CD4-positive, alpha-beta memory T cell (primary cell): ENCODE results near the gene DDHD1. TPM values are rescaled to one million over a fixed set of nuclear protein-coding genes. Genes with fewer than 3 reads are reported as not detected.

Source experiments
- CTCF ChIA-PET: fragments of 350-600 bp; sonication (Branson Sonifier 250); formaldehyde crosslinking; loops from one replicate; lab custom pipeline; 2021; ENCODE audit warnings: inconsistent platforms; ENCODE audit not compliant: partially characterized antibody; lab: Charles Lee
- POLR2A ChIA-PET: fragments of 350-600 bp; sonication (Branson Sonifier 250); formaldehyde crosslinking; loops from one replicate; lab custom pipeline; 2021; ENCODE audit not compliant: partially characterized antibody; lab: Charles Lee
- DNase-seq, 5 donors: peaks; one replicate each; pipeline versions ENCODE4 v3.0.0 to v3.0.0-alpha.2; 2020 to 2022; ENCODE audit warnings: mixed read lengths in 1 of 5
- H3K27ac ChIP-seq: one replicate; pipeline ENCODE4 v1.7.0; 2013; ENCODE audit warnings: low read depth, low read length
- H3K27me3 ChIP-seq: 2 replicates; pipeline ENCODE4 v1.7.0; 2013; ENCODE audit warnings: mild to moderate bottlenecking, low read length, moderate library complexity; ENCODE audit not compliant: insufficient read depth
- H3K36me3 ChIP-seq: 2 replicates; pipeline ENCODE4 v1.7.0; 2013; ENCODE audit warnings: mild to moderate bottlenecking, low read length, moderate library complexity; ENCODE audit not compliant: insufficient read depth
- H3K4me1 ChIP-seq: 2 replicates; pipeline ENCODE4 v1.7.0; 2013; ENCODE audit warnings: mild to moderate bottlenecking, low read length, moderate library complexity; ENCODE audit not compliant: insufficient read depth
- H3K4me3 ChIP-seq, 2 donors: one replicate each; pipeline ENCODE4 v1.7.0; 2013; ENCODE audit warnings: low read length in 2 of 2, mild to moderate bottlenecking in 1 of 2
- H3K9me3 ChIP-seq, 2 donors: one replicate each; pipeline ENCODE4 v1.7.0; 2013; ENCODE audit warnings: low read length in 2 of 2, control low read depth in 1 of 2; ENCODE audit not compliant: control insufficient read depth in 1 of 2
- H3K27ac Mint-ChIP-seq, 7 donors: one replicate each; pipeline ENCODE4 v1.8.0; 2020 to 2021; ENCODE audit warnings: mixed read lengths in 7 of 7, mild to moderate bottlenecking in 6 of 7, inconsistent platforms in 3 of 7, moderate library complexity in 3 of 7
- H3K27me3 Mint-ChIP-seq, 2 donors: one replicate each; pipeline ENCODE4 v1.8.0; 2020 to 2021; ENCODE audit warnings: mixed read lengths in 2 of 2
- H3K36me3 Mint-ChIP-seq, 2 donors: one replicate each; pipeline ENCODE4 v1.8.0; 2020 to 2021; ENCODE audit warnings: mixed read lengths in 2 of 2, inconsistent platforms in 1 of 2, mild to moderate bottlenecking in 1 of 2
- H3K4me1 Mint-ChIP-seq, 4 donors: one replicate each; pipeline ENCODE4 v1.8.0; 2020 to 2021; ENCODE audit warnings: mixed read lengths in 4 of 4, mild to moderate bottlenecking in 1 of 4
- H3K4me3 Mint-ChIP-seq, 8 donors: one replicate each; pipeline ENCODE4 v1.8.0; 2020 to 2021; ENCODE audit warnings: mixed read lengths in 8 of 8, mild to moderate bottlenecking in 7 of 8, moderate library complexity in 6 of 8, inconsistent platforms in 3 of 8
- H3K9me3 Mint-ChIP-seq, 8 donors: one replicate each; pipeline ENCODE4 v1.8.0; 2020 to 2021; ENCODE audit warnings: mixed read lengths in 8 of 8, mild to moderate bottlenecking in 5 of 8, inconsistent platforms in 3 of 8, moderate library complexity in 1 of 8
- intact Hi-C: fragments of 100-400 bp; cut with micrococcal nuclease; formaldehyde crosslinking; loops from one replicate; pipeline ENCODE4 v1.15.1; 2023
- polyA plus RNA-seq, 2 donors: library from polyadenylated mRNA; unstranded; fragments of 300-500 nt; fragmentation: Illumina TruSeq; gene quantifications; one replicate each; pipeline ENCODE4 v1.2.3, GENCODE V29; 2021
- total RNA-seq, 2 experiments: library from RNA; stranded (reverse); gene quantifications; one replicate each; pipeline ENCODE4 v1.2.3, GENCODE V29; 2021

The DDHD1 gene
- total and polyA plus RNA-seq, 4 experiments from 2014 or later, result 3.5 to 53.5 (median 28.3) TPM

DNA sequence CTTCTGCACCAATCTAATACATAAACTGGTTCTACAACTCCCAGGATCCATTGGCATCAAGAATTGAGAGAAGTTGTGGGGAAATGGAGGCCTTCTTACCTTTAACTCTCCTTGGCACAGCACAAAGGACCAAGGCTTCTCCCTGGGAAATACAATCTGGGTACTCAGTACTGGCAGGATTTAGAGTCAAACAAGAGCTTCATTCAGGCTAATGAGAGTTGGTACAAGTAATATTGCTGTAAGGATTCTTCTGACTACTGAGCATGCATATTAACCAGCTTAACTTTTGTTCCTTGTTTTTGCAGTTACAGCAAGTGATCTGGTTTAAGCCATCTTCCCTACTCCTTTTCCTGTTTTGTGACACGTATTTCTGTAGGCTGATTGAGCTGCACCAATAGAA is 126.1 kb downstream of the DDHD1 start:
- Histone ChIP-seq H3K36me3 (no peaks in the 10 kb centered on the region), H3K27ac (no peak overlapping the region), H3K4me3 (no peak overlapping the region), H3K27me3 (no peaks in the 10 kb centered on the region), H3K9me3 (no peaks in the 10 kb centered on the region), H3K4me1 (peaks cover 6% of the 10 kb centered on the region)
- Mint-ChIP-seq H3K27me3 (no peaks in the 10 kb centered on the region), H3K27ac (no peak overlapping the region), H3K4me3 (no peak overlapping the region), H3K4me1 (peaks cover 8 to 15% (median 9%) of the 10 kb centered on the region in 4 donors), H3K9me3 (peaks cover 0 to 5% (median 0%) of the 10 kb centered on the region in 8 donors), H3K36me3 (peaks cover 6 to 9% of the 10 kb centered on the region in 2 donors)
- ChIA-PET POLR2A (no interaction called here), CTCF (no interaction called here)
- no peak for DNase-seq
- intact Hi-C loops, result no loop called here

DNA sequence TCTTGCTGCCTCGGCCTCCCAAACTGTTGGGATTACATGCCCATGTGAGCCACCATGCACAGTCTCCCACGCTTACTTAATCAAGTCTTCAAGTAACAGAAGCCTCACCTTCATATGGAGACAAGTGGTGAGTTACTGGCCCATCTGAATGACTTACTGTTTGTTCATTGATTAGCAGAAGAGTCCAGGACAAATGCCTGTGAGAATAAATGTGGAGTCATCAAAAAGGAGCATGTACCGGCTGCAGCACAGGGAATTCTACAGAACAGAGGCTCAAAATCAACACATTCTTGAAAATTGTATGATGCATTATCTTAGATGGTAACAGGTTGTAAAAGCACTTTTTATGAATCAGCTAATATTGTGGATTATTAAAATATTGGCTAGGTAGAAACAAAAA is 129.8 kb downstream of the DDHD1 start:
- peaks cover 6 to 11% (median 9%) of the 10 kb centered on the region in 4 donors for H3K4me1 Mint-ChIP-seq
- H3K4me1 ChIP-seq, result peaks cover 6% of the 10 kb centered on the region
- no peak overlapping the region for H3K4me3 ChIP-seq
- POLR2A ChIA-PET, result no interaction called here
- no peaks in the 10 kb centered on the region for H3K9me3 ChIP-seq
- H3K27ac ChIP-seq, result no peak overlapping the region
- no peak overlapping the region for H3K4me3 Mint-ChIP-seq
- no peak overlapping the region for H3K27ac Mint-ChIP-seq
- intact Hi-C loops, result no loop called here
- CTCF ChIA-PET, result interaction anchor here (1.1 kb wide), 1 partner anchor 23 kb away, joined by 3 read pairs; no protein-coding TSS in a partner anchor
- H3K27me3 ChIP-seq, result no peaks in the 10 kb centered on the region
- peaks cover 0 to 3% (median 0%) of the 10 kb centered on the region in 8 donors for H3K9me3 Mint-ChIP-seq
- H3K36me3 Mint-ChIP-seq, result peaks cover 0 to 3% of the 10 kb centered on the region in 2 donors
- H3K27me3 Mint-ChIP-seq, result peaks cover 0 to 2% of the 10 kb centered on the region in 2 donors
- no peaks in the 10 kb centered on the region for H3K36me3 ChIP-seq
- no peak for DNase-seq

GRCh38 chr14:53022593-53022992 is 130.5 kb downstream of the DDHD1 start:
- H3K4me3 Mint-ChIP-seq, result no peak overlapping the region
- Histone ChIP-seq H3K36me3 (no peaks in the 10 kb centered on the region), H3K4me3 (no peak overlapping the region), H3K4me1 (peaks cover 4% of the 10 kb centered on the region), H3K9me3 (no peaks in the 10 kb centered on the region), H3K27ac (no peak overlapping the region), H3K27me3 (no peaks in the 10 kb centered on the region)
- CTCF ChIA-PET, result interaction anchor here (1.1 kb wide), 1 partner anchor 23 kb away, joined by 3 read pairs; no protein-coding TSS in a partner anchor
- H3K4me1 Mint-ChIP-seq, result peaks cover 5 to 7% (median 5%) of the 10 kb centered on the region in 4 donors
- POLR2A ChIA-PET, result no interaction called here
- peaks cover 0 to 2% of the 10 kb centered on the region in 2 donors for H3K27me3 Mint-ChIP-seq
- peaks cover 0 to 3% of the 10 kb centered on the region in 2 donors for H3K36me3 Mint-ChIP-seq
- no peak for DNase-seq
- intact Hi-C loops, result no loop called here
- H3K9me3 Mint-ChIP-seq, result peaks cover 0 to 3% (median 0%) of the 10 kb centered on the region in 8 donors
- no peak overlapping the region for H3K27ac Mint-ChIP-seq

- ChIA-PET POLR2A (no interaction called here), CTCF (no interaction called here)
- Mint-ChIP-seq H3K4me1 (no peaks in the 10 kb centered on the region), H3K27ac (peak overlapping the region in 1 of 7 donors; percentile 1), H3K9me3 (peaks cover 0 to 3% (median 0%) of the 10 kb centered on the region in 8 donors), H3K36me3 (peaks cover 0 to 3% of the 10 kb centered on the region in 2 donors), H3K4me3 (no peak overlapping the region), H3K27me3 (peaks cover 0 to 4% of the 10 kb centered on the region in 2 donors)
- H3K4me1 ChIP-seq, result no peaks in the 10 kb centered on the region
- intact Hi-C loops, result no loop called here
- H3K27me3 ChIP-seq, result no peaks in the 10 kb centered on the region
- no peak overlapping the region for H3K4me3 ChIP-seq
- H3K27ac ChIP-seq, result no peak overlapping the region
- no peak for DNase-seq
- H3K36me3 ChIP-seq, result no peaks in the 10 kb centered on the region
- no peaks in the 10 kb centered on the region for H3K9me3 ChIP-seq
These were observed 132.8 kb downstream of the DDHD1 start for GRCh38 chr14:53020193-53020932.

DNA sequence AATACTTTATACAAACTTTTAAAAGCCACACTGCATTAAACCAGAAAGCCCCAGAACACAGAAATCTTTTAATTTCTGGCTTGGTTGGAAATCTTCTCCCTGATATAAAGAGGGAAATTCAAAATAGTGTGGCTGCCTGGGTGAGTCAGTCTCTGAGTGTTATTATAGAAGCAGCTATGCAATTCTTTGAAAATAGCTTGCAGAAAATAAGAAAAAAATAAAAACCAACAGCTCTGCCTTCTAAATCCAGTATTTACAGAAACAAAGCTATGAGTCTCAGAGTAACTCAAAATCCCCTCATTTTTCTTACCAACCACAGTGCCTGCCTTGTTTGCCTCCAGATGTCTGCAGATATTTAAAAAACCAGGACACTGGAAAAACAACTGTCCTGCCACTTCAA is 133.7 kb downstream of the DDHD1 start:
- ChIA-PET POLR2A (no interaction called here), CTCF (no interaction called here)
- Mint-ChIP-seq H3K4me1 (no peaks in the 10 kb centered on the region), H3K27ac (no peak overlapping the region), H3K4me3 (no peak overlapping the region), H3K36me3 (peaks cover 0 to 3% of the 10 kb centered on the region in 2 donors), H3K27me3 (peaks cover 0 to 4% of the 10 kb centered on the region in 2 donors), H3K9me3 (peaks cover 0 to 3% (median 0%) of the 10 kb centered on the region in 8 donors)
- no peaks in the 10 kb centered on the region for H3K4me1 ChIP-seq
- H3K27ac ChIP-seq, result no peak overlapping the region
- no peak for DNase-seq
- no peak overlapping the region for H3K4me3 ChIP-seq
- intact Hi-C loops, result no loop called here
- no peaks in the 10 kb centered on the region for H3K9me3 ChIP-seq
- H3K36me3 ChIP-seq, result no peaks in the 10 kb centered on the region
- H3K27me3 ChIP-seq, result no peaks in the 10 kb centered on the region

- peaks cover 0 to 12% of the 10 kb centered on the region in 2 donors for H3K36me3 Mint-ChIP-seq
- H3K27ac Mint-ChIP-seq, result no peak overlapping the region
- no peaks in the 10 kb centered on the region for H3K36me3 ChIP-seq
- H3K9me3 Mint-ChIP-seq, result peaks cover 0 to 3% (median 0%) of the 10 kb centered on the region in 8 donors
- peaks cover 4 to 6% of the 10 kb centered on the region in 2 donors for H3K27me3 Mint-ChIP-seq
- intact Hi-C loops, result no loop called here
- H3K9me3 ChIP-seq, result no peaks in the 10 kb centered on the region
- no peaks in the 10 kb centered on the region for H3K27me3 ChIP-seq
- H3K4me3 ChIP-seq, result no peak overlapping the region
- no peak for DNase-seq
- no peaks in the 10 kb centered on the region for H3K4me1 ChIP-seq
- H3K4me1 Mint-ChIP-seq, result no peaks in the 10 kb centered on the region
- no peak overlapping the region for H3K27ac ChIP-seq
- ChIA-PET CTCF (no interaction called here), POLR2A (no interaction called here)
- no peak overlapping the region for H3K4me3 Mint-ChIP-seq
These were observed 135.3 kb downstream of the DDHD1 start for GRCh38 chr14:53017837-53018236.

DNA sequence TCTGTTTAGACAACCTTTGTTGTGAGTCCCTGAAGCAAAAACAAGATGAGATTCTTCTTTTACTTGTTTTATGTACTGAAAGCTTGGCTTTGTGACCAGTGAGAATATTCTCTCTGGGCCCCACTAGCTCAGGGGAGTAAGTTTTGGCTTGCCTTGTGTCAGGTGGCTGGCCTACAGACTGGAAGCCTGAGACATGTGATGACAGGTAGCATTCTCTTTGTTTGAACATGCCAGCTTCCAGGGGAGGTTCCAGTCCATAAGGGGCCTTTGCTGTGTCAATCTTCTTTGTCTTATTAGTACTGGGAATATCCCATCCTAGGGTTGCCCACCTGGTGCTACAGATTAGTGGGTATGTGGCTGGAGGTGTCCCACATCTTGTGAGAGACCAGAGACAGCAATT is 136.2 kb downstream of the DDHD1 start:
- Histone ChIP-seq H3K36me3 (no peaks in the 10 kb centered on the region), H3K4me3 (no peak overlapping the region), H3K27ac (no peak overlapping the region), H3K27me3 (no peaks in the 10 kb centered on the region), H3K4me1 (no peaks in the 10 kb centered on the region), H3K9me3 (no peaks in the 10 kb centered on the region)
- CTCF ChIA-PET, result no interaction called here
- POLR2A ChIA-PET, result no interaction called here
- DNase-seq, result no peak
- Mint-ChIP-seq H3K4me1 (no peaks in the 10 kb centered on the region), H3K27ac (no peak overlapping the region), H3K9me3 (peaks cover 0 to 3% (median 0%) of the 10 kb centered on the region in 8 donors), H3K4me3 (no peak overlapping the region), H3K36me3 (peaks cover 0 to 12% of the 10 kb centered on the region in 2 donors), H3K27me3 (peaks cover 4 to 6% of the 10 kb centered on the region in 2 donors)
- intact Hi-C loops, result no loop called here
